Skin epidermis (tissue), 12 donors: ENCODE measurements around the gene PARD3B.
A peak's percentile ranks its signal among the peaks of the same experiment; 100 is the strongest.
"Not testable (repeated sequence)": the region's sequence is repeated elsewhere in the genome, so short reads cannot be mapped to it uniquely, and the experiment has no call there.

ENCODE experiments used
- H3K27ac ChIP-seq, 21 experiments: fragments of 200-600 bp; sonication (generic) in 11 of 21; one replicate each; pipeline ENCODE4 v1.5.0; 2020; ENCODE audit warnings: mild to moderate bottlenecking in 3 of 21, inconsistent platforms in 2 of 21, moderate library complexity in 2 of 21
- H3K4me3 ChIP-seq, 7 experiments: fragments of 200-600 bp; sonication (generic) in 2 of 7; one replicate each; pipeline ENCODE4 v1.5.0; 2020; ENCODE audit warnings: inconsistent platforms in 2 of 7, mild to moderate bottlenecking in 2 of 7, moderate library complexity in 1 of 7

Gene PARD3B

GRCh38 chr2:205189301-205189700 lies 644.0 kb downstream of the PARD3B start:
- Histone ChIP-seq H3K27ac (no peak overlapping the region), H3K4me3 (no peak overlapping the region)

- Histone ChIP-seq H3K27ac (no peak overlapping the region), H3K4me3 (no peak overlapping the region)
Measured at GRCh38 chr2:205190528-205190927, 645.3 kb downstream of the PARD3B start.

- H3K27ac ChIP-seq: no peak overlapping the region
- H3K4me3 ChIP-seq: no peak overlapping the region
Measured at GRCh38 chr2:205193125-205193835, 648.0 kb downstream of the PARD3B start.

- H3K27ac ChIP-seq: no peak overlapping the region
Measured at GRCh38 chr2:205193836-205194228, 648.6 kb downstream of the PARD3B start.

GRCh38 chr2:205197468-205198139 lies 652.3 kb downstream of the PARD3B start:
- H3K27ac ChIP-seq: peak overlapping the region in 3 of 21 experiments; percentile 19 to 73 (median 49)
- H3K4me3 ChIP-seq: no peak overlapping the region

More at GRCh38 chr2:205193836-205194228, 648.6 kb downstream of the PARD3B start:
- no peak overlapping the region for H3K4me3 ChIP-seq

GRCh38 chr2:205198140-205198525 lies 652.9 kb downstream of the PARD3B start:
- peak overlapping the region in 3 of 21 experiments; percentile 19 to 73 (median 49) for H3K27ac ChIP-seq
- H3K4me3 ChIP-seq: no peak overlapping the region

- H3K27ac ChIP-seq: no peak overlapping the region
- H3K4me3 ChIP-seq: no peak overlapping the region
Measured at GRCh38 chr2:205199165-205199850, 654.0 kb downstream of the PARD3B start.

DNA sequence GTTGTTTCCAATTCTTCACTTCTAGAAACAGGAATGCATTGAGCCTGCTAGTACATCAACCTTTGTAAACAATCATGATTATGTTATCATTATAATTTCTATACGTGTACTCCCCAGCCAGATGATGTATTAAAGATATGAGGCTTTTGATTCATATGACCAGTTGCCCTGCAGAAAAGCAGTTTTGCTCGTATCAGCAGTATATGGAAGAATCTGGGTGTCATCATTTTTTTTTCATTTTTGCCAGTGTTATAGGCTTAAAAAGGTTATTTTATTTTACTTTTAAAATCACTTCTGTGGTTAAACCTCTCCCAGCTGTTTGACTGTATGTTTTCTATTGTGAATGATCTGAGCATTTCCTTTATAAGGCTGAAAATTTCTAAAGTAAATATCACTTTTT lies 665.2 kb downstream of the PARD3B start:
- no peak overlapping the region for H3K4me3 ChIP-seq
- no peak overlapping the region for H3K27ac ChIP-seq

DNA sequence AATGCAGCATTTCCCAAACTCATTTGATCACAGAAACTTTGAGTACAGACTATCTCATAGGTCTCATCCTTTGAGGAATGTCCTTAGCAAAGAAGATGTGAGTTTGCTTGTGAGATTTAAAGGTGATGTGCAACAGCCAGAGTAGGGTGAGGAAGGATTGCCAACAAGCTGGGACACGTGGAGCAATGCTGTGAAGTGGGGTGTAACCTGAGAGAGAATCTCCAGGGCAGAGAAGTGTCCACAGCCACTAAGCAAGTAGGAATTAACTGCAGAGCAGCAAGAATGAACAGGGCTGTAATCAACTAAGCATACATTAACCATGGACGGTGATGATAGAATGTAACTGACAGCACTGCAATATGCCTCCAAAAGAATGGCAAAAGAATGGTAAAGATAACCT lies 667.1 kb downstream of the PARD3B start:
- H3K4me3 ChIP-seq: no peak overlapping the region
- no peak overlapping the region for H3K27ac ChIP-seq

DNA sequence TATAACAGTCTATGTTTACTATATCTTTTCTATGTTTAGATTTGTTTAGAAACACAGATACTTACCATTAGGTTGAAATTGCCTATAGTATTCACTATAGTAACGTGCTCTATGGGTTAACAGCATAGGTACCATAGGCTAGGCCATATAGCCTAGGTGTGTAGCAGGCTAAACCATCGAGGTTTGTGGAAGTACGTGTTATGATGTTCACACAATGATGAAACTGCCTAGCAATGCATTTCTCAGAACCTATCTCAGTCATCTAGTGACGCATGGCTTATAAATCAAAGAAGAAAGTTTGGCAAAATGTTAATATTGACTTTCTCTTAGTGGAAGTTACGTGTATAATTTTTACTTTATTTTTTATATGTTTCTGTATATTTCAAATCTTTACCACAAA lies 670.8 kb downstream of the PARD3B start:
- no peak overlapping the region for H3K4me3 ChIP-seq
- no peak overlapping the region for H3K27ac ChIP-seq

DNA sequence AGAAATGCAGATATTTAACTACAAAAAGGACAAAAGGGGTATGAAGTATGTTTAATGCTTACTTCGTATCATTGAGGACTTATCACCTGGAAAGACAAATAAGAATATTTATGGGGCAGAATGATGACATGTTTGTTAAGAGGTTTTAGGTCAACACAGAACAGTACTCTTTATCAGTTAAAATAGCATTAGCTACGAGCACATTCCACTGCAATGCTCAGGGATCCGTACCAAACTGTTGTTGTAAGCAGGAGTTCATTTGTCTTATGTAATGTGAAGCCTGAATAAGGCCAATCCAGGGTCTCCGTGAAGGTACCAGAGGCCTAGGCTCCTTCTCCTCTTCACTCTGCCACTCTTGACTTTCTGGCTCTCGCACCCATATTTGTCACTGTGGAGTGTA lies 671.3 kb downstream of the PARD3B start:
- Histone ChIP-seq H3K27ac (no peak overlapping the region), H3K4me3 (no peak overlapping the region)

GRCh38 chr2:205217004-205217403 lies 671.7 kb downstream of the PARD3B start:
- Histone ChIP-seq H3K4me3 (no peak overlapping the region), H3K27ac (no peak overlapping the region)

- Histone ChIP-seq H3K4me3 (no peak overlapping the region), H3K27ac (no peak overlapping the region)
Measured at GRCh38 chr2:205218056-205218455, 672.8 kb downstream of the PARD3B start.

- H3K4me3 ChIP-seq, H3K27ac ChIP-seq: not testable (repeated sequence)
Measured at GRCh38 chr2:205218816-205219215, 673.5 kb downstream of the PARD3B start.

DNA sequence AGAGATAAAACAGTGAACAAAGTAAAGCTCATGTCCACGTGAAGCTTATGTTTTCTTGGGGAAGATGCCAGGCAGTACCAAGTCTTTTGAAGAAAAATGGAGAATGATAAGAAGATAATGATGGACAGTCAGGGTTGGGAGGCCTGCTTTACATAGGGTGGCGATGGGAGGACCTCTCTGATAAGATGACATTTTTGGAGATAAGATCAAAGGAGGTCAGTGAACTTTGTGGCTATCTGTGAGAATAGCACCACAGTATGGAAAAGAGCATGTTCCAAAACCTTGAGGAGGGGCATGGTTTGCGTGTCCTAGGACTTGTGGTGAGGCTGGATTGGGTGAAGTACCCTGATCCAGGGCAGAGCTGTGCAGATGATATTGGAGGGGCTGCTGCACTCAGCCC lies 675.3 kb downstream of the PARD3B start:
- H3K27ac ChIP-seq: no peak overlapping the region
- no peak overlapping the region for H3K4me3 ChIP-seq

DNA sequence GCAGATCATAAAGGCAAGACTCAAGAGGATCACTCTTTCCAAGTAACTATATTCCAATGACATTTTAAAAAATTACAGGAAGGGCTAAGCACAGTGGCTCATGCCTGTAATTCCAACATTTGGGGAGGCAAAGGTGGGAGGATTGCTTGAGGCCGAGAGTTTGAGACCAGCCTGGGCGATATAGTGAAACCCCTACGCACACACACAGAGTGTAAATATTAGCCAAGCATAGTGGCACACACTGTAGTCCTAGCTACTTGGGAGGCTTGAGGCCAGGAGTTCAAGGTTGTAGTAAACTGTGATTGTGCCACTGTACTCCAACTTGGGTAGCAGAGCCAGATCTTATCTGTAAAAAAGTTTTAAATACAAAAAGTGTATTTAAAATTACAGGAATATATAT lies 686.8 kb downstream of the PARD3B start:
- H3K27ac ChIP-seq: no peak overlapping the region
- H3K4me3 ChIP-seq: no peak overlapping the region

- H3K4me3 ChIP-seq: no peak overlapping the region
Measured at GRCh38 chr2:205235434-205235833, 690.2 kb downstream of the PARD3B start.

DNA sequence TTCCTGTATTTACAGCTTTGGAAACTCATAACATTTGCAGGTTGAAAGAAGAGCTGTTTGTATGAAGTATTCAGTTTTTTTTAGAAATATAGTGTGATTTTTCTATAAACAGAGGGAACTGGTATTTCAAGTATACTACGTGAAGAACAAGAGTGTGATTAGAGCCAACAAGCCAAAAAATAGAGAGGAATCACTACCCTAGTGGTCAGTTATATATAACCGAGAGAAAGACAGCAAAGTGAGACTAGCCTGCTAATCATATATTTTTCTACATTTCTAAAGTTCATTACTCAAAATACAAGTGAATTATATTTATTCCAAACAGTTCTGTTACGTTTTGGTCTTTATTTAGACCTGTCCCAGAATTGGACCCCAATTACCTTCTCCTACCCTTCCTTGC lies 692.2 kb downstream of the PARD3B start:
- H3K27ac ChIP-seq: no peak overlapping the region
- H3K4me3 ChIP-seq: no peak overlapping the region

More at GRCh38 chr2:205235434-205235833, 690.2 kb downstream of the PARD3B start:
- H3K27ac ChIP-seq: no peak overlapping the region

GRCh38 chr2:205245001-205245400 lies 699.7 kb downstream of the PARD3B start:
- no peak overlapping the region for H3K4me3 ChIP-seq
- peak overlapping the region in 2 of 21 experiments; percentile 12 to 20 for H3K27ac ChIP-seq

DNA sequence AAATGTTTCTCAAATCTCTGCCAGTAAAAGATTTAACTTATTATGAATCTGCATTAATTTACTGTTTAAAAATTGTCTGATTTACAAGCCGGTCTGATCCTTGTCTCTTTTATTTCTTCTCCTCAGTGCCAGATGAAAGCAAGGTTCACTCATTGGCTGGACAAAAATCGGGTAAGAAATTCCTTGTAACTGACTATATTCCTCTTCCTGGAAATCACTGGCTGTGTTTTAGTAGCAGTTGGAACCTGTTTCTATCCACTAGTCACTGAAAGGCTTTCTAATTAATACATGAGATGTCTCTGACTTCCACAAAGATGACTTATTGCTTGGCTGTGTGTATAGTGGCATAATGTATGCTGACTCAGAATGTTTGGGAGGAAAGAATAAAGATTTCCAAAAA lies 700.4 kb downstream of the PARD3B start:
- H3K27ac ChIP-seq: no peak overlapping the region
- H3K4me3 ChIP-seq: no peak overlapping the region

DNA sequence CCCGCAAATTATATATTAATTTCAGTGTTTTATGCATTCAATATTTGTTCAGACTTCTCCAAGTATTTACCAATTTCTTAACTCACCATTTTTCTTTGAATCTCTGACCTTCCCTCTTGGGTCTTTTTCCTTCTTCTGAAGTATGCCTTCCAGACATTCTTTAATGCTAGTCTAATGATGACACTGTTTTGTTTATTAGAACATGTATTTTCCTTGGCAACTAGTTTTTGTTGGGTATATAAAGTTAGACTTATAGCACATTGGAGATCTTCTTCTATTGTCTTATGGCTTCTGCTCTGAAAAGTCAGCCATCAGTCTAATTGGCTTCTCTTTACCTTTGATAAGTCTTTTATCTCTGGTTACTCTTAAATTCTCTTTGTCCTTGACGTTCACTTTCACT lies 713.8 kb downstream of the PARD3B start:
- no peak overlapping the region for H3K4me3 ChIP-seq
- no peak overlapping the region for H3K27ac ChIP-seq
